ENCODE data around the gene MEGF11.

DNA sequence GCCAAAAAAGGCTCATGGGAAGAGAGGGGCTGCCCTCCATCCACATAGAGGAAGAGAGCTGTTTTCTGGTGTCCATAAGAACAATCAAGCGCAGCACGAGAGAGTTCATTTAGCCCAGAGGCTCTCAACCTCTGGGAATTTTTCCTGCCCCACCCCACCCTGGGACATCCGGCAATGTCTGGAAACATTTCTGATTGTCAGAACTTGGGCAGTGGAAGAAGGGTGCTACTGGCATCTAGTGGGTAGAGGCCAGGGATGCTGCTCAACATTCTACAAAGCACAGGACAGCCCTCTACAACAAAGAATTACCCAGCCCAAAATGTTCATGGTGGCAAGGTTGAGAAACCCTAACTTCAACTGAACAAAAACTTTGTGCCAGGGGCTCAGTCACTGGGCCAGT is 291.4 kb downstream of the MEGF11 start:
- TF ChIP-seq, protein P1, sequence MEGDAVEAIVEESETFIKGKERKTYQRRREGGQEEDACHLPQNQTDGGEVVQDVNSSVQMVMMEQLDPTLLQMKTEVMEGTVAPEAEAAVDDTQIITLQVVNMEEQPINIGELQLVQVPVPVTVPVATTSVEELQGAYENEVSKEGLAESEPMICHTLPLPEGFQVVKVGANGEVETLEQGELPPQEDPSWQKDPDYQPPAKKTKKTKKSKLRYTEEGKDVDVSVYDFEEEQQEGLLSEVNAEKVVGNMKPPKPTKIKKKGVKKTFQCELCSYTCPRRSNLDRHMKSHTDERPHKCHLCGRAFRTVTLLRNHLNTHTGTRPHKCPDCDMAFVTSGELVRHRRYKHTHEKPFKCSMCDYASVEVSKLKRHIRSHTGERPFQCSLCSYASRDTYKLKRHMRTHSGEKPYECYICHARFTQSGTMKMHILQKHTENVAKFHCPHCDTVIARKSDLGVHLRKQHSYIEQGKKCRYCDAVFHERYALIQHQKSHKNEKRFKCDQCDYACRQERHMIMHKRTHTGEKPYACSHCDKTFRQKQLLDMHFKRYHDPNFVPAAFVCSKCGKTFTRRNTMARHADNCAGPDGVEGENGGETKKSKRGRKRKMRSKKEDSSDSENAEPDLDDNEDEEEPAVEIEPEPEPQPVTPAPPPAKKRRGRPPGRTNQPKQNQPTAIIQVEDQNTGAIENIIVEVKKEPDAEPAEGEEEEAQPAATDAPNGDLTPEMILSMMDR (IDR thresholded peaks at IDR 0.05), result no peak
- no peak for TF ChIP-seq EZH2phosphoT487 (IDR thresholded peaks at IDR 0.05)
- TF ChIP-seq EZH2 (IDR thresholded peaks at IDR 0.05), result no peak

Measured in neural progenitor cell (in vitro differentiated cells).